ENCODE results near the gene TRIM71.
"Not testable (repeated sequence)": the region's sequence is repeated elsewhere in the genome, so short reads cannot be mapped to it uniquely, and the experiment has no call there.

The TRIM71 gene

GRCh38 chr3:32822609-32823498 lies 5.1 kb downstream of the TRIM71 start:
- Histone ChIP-seq H3K36me3 (ENCODE audit: control insufficient read depth, insufficient read depth, low read length) (no peaks in the 10 kb centered on the region), H3K27me3 (ENCODE audit: control insufficient read depth, insufficient read depth, low read length) (peaks cover 28% of the 10 kb centered on the region), H3K4me3 (ENCODE audit: low read length) (no peak overlapping the region), H3K4me1 (ENCODE audit: control insufficient read depth, insufficient read depth, low read length) (no peaks in the 10 kb centered on the region), H3K9ac (ENCODE audit: low read length) (no peak overlapping the region), H3K27ac (ENCODE audit: low read depth, low read length) (no peak overlapping the region)

DNA sequence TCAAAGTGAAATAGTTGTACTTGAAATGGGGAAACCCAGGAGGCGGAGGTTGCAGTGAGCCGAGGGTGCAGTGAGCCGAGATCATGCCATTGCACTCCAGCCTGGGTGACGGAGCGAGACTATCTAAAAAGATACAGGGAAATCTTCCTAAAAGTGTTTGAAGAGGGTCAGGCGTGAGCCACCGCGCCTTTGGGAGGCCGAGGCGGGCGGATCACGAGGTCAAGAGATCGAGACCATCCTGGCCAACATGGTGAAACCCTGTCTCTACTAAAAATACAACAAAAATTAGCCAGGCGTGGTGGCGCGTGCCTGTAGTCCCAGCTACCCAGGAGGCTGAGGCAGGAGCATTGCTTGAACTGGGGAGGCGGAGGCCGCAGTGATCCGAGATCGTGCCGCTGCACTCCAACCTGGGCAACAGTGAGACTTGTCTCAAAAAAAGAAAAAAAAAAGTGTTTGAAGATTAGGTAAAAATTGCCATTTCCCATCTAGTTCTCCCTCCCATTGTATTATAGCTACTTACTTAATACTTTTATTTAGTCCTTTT lies 5.9 kb downstream of the TRIM71 start:
- H3K27me3 ChIP-seq (ENCODE audit: control insufficient read depth, insufficient read depth, low read length): peaks cover 21% of the 10 kb centered on the region
- H3K27ac ChIP-seq (ENCODE audit: low read depth, low read length); H3K4me3 ChIP-seq (ENCODE audit: low read length); H3K9ac ChIP-seq (ENCODE audit: low read length); H3K4me1 ChIP-seq (ENCODE audit: control insufficient read depth, insufficient read depth, low read length); H3K36me3 ChIP-seq (ENCODE audit: control insufficient read depth, insufficient read depth, low read length): not testable (repeated sequence)

DNA sequence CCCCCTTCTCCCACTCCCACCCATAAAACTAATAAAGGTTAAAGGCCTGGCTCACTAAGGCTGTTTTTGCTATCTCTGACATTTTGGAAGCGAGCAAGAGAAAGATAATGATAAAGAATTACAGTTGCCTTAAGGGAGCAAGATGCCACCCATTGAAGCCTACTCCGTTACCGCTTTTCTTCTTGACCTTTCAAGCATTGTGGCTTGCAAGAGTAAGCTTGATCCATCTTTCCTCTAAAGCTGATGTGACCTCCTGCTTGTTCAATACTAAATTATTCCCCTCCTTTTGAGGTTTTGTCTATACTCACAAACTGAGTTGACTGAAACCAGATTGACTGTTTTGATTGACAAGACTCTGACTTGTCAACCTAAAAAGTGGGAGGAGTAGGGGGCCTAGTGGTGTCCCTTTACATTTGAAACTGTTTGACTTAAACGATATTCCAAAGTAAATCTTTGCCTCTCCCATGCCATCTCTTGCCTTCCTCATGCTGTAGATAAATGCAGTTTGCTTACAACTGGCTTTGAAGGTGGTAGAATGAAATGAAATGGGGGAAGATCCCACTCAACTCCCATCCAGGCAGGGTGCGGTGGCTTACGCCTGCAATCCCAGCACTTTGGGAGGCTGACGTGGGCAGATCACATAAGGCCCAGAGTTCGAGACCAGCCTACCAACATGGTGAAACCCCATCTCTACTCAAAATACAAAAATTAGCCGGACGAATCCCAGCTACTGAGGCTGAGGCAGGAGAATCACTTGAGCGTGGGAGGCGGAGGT lies 8.0 kb downstream of the TRIM71 start:
- Histone ChIP-seq H3K4me3 (ENCODE audit: low read length) (no peak overlapping the region), H3K27me3 (ENCODE audit: control insufficient read depth, insufficient read depth, low read length) (peaks cover 7% of the 10 kb centered on the region), H3K27ac (ENCODE audit: low read depth, low read length) (no peak overlapping the region), H3K36me3 (ENCODE audit: control insufficient read depth, insufficient read depth, low read length) (no peaks in the 10 kb centered on the region), H3K4me1 (ENCODE audit: control insufficient read depth, insufficient read depth, low read length) (no peaks in the 10 kb centered on the region), H3K9ac (ENCODE audit: low read length) (no peak overlapping the region)

DNA sequence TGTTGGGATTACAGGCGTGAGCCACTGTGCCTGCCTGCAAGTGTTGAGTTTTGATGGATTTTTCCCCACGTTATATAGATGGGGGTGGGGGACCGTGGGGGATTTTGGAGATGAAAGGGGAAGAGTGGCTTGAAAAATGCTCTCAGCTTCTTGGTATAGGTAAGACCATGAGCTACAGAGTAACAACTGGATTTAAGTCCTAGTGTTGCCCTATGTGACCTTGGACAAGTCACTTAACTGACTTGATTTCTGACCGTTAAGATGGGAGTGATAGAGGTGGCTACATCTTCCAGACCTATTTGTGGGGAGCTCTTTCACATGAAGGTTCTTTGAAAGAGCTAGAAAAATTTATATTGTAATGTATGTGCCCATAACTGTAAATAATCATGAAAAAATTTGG lies 13.3 kb downstream of the TRIM71 start:
- no peak overlapping the region for H3K9ac ChIP-seq (ENCODE audit: low read length)
- no peak overlapping the region for H3K27ac ChIP-seq (ENCODE audit: low read depth, low read length)
- no peaks in the 10 kb centered on the region for H3K36me3 ChIP-seq (ENCODE audit: control insufficient read depth, insufficient read depth, low read length)
- H3K27me3 ChIP-seq (ENCODE audit: control insufficient read depth, insufficient read depth, low read length): no peaks in the 10 kb centered on the region
- no peak overlapping the region for H3K4me3 ChIP-seq (ENCODE audit: low read length)
- no peaks in the 10 kb centered on the region for H3K4me1 ChIP-seq (ENCODE audit: control insufficient read depth, insufficient read depth, low read length)

DNA sequence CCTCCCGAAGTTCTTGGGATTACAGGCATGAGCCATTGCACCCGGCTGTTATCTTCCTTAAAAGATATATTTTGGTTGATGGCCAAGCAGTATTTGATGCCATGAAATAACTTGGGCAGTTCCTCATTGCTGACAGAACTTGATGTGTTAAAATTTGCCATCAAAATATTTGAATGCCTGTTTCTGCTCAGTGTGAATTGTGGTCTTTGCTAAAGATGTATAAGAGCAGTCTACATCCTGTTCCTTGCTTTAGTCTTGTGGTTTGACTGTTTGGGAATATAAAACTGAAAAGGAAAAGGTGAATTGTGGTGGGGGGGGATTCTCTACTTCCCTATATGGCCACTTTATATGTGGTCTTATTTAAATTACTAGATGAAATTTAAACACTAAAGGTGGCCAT lies 14.0 kb downstream of the TRIM71 start:
- Histone ChIP-seq H3K36me3 (ENCODE audit: control insufficient read depth, insufficient read depth, low read length) (no peaks in the 10 kb centered on the region), H3K4me1 (ENCODE audit: control insufficient read depth, insufficient read depth, low read length) (no peaks in the 10 kb centered on the region), H3K27me3 (ENCODE audit: control insufficient read depth, insufficient read depth, low read length) (no peaks in the 10 kb centered on the region), H3K27ac (ENCODE audit: low read depth, low read length) (no peak overlapping the region), H3K4me3 (ENCODE audit: low read length) (no peak overlapping the region), H3K9ac (ENCODE audit: low read length) (no peak overlapping the region)

- Histone ChIP-seq H3K27ac (ENCODE audit: low read depth, low read length) (no peak overlapping the region), H3K4me3 (ENCODE audit: low read length) (no peak overlapping the region), H3K9ac (ENCODE audit: low read length) (no peak overlapping the region), H3K4me1 (ENCODE audit: control insufficient read depth, insufficient read depth, low read length) (no peaks in the 10 kb centered on the region), H3K36me3 (ENCODE audit: control insufficient read depth, insufficient read depth, low read length) (no peaks in the 10 kb centered on the region), H3K27me3 (ENCODE audit: control insufficient read depth, insufficient read depth, low read length) (no peaks in the 10 kb centered on the region)
These were observed 14.4 kb downstream of the TRIM71 start for GRCh38 chr3:32832193-32832592.

- Histone ChIP-seq H3K36me3 (ENCODE audit: control insufficient read depth, insufficient read depth, low read length) (no peaks in the 10 kb centered on the region), H3K9ac (ENCODE audit: low read length) (no peak overlapping the region), H3K4me1 (ENCODE audit: control insufficient read depth, insufficient read depth, low read length) (no peaks in the 10 kb centered on the region), H3K27me3 (ENCODE audit: control insufficient read depth, insufficient read depth, low read length) (no peaks in the 10 kb centered on the region), H3K27ac (ENCODE audit: low read depth, low read length) (no peak overlapping the region), H3K4me3 (ENCODE audit: low read length) (no peak overlapping the region)
These were observed 17.2 kb downstream of the TRIM71 start for GRCh38 chr3:32835049-32835371.

DNA sequence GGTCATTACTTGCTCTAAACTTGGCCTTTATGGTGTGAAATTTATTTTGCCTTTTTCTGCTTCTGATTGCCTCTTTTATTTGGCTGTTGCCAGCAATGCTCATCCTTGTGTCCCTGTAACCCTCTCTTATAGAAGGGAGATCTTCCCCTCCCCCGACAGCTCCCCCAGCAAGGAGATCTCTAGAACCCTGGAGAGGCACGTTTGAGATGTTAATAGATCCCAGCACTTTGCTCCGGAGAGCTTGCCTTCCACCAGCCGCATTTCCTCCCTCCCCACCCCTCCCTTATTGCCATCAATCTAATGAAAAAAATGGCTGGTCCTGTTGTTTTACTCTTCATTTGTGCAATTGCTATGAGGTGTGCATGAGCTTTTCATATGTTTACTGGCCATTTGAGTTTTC lies 18.2 kb downstream of the TRIM71 start:
- no peak overlapping the region for H3K9ac ChIP-seq (ENCODE audit: low read length)
- no peaks in the 10 kb centered on the region for H3K4me1 ChIP-seq (ENCODE audit: control insufficient read depth, insufficient read depth, low read length)
- H3K4me3 ChIP-seq (ENCODE audit: low read length): no peak overlapping the region
- H3K27ac ChIP-seq (ENCODE audit: low read depth, low read length): no peak overlapping the region
- no peaks in the 10 kb centered on the region for H3K27me3 ChIP-seq (ENCODE audit: control insufficient read depth, insufficient read depth, low read length)
- no peaks in the 10 kb centered on the region for H3K36me3 ChIP-seq (ENCODE audit: control insufficient read depth, insufficient read depth, low read length)

- H3K27ac ChIP-seq (ENCODE audit: low read depth, low read length): no peak overlapping the region
These were observed 18.8 kb downstream of the TRIM71 start for GRCh38 chr3:32836601-32837000.

DNA sequence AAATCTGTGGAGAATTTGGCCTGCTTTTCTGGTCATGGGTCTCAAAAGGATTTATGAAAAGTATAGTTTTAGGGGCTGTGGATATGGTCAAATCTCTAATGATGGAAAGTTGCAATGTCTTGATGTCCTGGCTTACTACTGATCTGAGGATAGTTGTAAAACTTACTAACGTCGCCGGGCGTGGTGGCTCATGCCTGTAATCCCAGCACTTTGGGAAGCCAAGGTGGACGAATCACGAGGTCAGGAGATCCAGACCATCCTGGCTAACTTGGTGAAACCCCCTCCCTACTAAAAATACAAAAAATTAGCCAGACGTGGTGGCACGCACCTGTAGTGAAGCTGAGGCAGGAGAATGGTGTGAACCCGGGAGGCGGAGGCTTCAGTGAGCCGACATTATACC lies 19.6 kb downstream of the TRIM71 start:
- Histone ChIP-seq H3K9ac (ENCODE audit: low read length) (no peak overlapping the region), H3K4me3 (ENCODE audit: low read length) (no peak overlapping the region), H3K36me3 (ENCODE audit: control insufficient read depth, insufficient read depth, low read length) (no peaks in the 10 kb centered on the region), H3K27ac (ENCODE audit: low read depth, low read length) (no peak overlapping the region), H3K27me3 (ENCODE audit: control insufficient read depth, insufficient read depth, low read length) (no peaks in the 10 kb centered on the region), H3K4me1 (ENCODE audit: control insufficient read depth, insufficient read depth, low read length) (no peaks in the 10 kb centered on the region)

More at GRCh38 chr3:32836601-32837000, 18.8 kb downstream of the TRIM71 start:
- H3K4me1 ChIP-seq (ENCODE audit: control insufficient read depth, insufficient read depth, low read length): no peaks in the 10 kb centered on the region
- no peaks in the 10 kb centered on the region for H3K36me3 ChIP-seq (ENCODE audit: control insufficient read depth, insufficient read depth, low read length)
- H3K27me3 ChIP-seq (ENCODE audit: control insufficient read depth, insufficient read depth, low read length): no peaks in the 10 kb centered on the region
- no peak overlapping the region for H3K4me3 ChIP-seq (ENCODE audit: low read length)
- H3K9ac ChIP-seq (ENCODE audit: low read length): no peak overlapping the region

GRCh38 chr3:32837789-32838188 lies 20.0 kb downstream of the TRIM71 start:
- H3K27ac ChIP-seq (ENCODE audit: low read depth, low read length): no peak overlapping the region
- H3K36me3 ChIP-seq (ENCODE audit: control insufficient read depth, insufficient read depth, low read length): no peaks in the 10 kb centered on the region
- no peak overlapping the region for H3K9ac ChIP-seq (ENCODE audit: low read length)
- no peak overlapping the region for H3K4me3 ChIP-seq (ENCODE audit: low read length)
- H3K4me1 ChIP-seq (ENCODE audit: control insufficient read depth, insufficient read depth, low read length): no peaks in the 10 kb centered on the region
- no peaks in the 10 kb centered on the region for H3K27me3 ChIP-seq (ENCODE audit: control insufficient read depth, insufficient read depth, low read length)

GRCh38 chr3:32839714-32840085 lies 21.9 kb downstream of the TRIM71 start:
- no peak overlapping the region for H3K9ac ChIP-seq (ENCODE audit: low read length)
- H3K4me3 ChIP-seq (ENCODE audit: low read length): no peak overlapping the region
- no peaks in the 10 kb centered on the region for H3K27me3 ChIP-seq (ENCODE audit: control insufficient read depth, insufficient read depth, low read length)
- no peaks in the 10 kb centered on the region for H3K4me1 ChIP-seq (ENCODE audit: control insufficient read depth, insufficient read depth, low read length)
- no peak overlapping the region for H3K27ac ChIP-seq (ENCODE audit: low read depth, low read length)
- no peaks in the 10 kb centered on the region for H3K36me3 ChIP-seq (ENCODE audit: control insufficient read depth, insufficient read depth, low read length)
